Uterus (tissue), 2 donors: ENCODE data around the gene CRYGB.

Experiments used
- CTCF ChIP-seq, 4 experiments: fragments of 200-600 bp in 2 of 4; fragments of 450-650 bp in 2 of 4; sonication (generic) in 2 of 4; IDR thresholded peaks; one replicate each; pipeline ENCODE4 v1.5.1; 2016 to 2019; ENCODE audit warnings: antibody characterized with exemption in 4 of 4, mild to moderate bottlenecking in 2 of 4, moderate library complexity in 1 of 4
- POLR2A ChIP-seq, 2 donors: fragments of 450-650 bp; IDR thresholded peaks; one replicate each; pipeline ENCODE4 v1.6.1; 2016; ENCODE audit warnings: antibody characterized with exemption in 2 of 2, mild to moderate bottlenecking in 1 of 2, moderate library complexity in 1 of 2

GRCh38 chr2:208189810-208190503 lies 44.0 kb upstream of the CRYGB start, which contains the start of gene C2orf80:
- TF ChIP-seq CTCF (IDR thresholded peaks at IDR 0.05): no peak
- TF ChIP-seq POLR2A (IDR thresholded peaks at IDR 0.05): no peak
